ENCODE data around the gene YTHDF1.
A peak's percentile ranks its signal among the peaks of the same experiment; 100 is the strongest.
"Not testable (repeated sequence)": the region's sequence is repeated elsewhere in the genome, so short reads cannot be mapped to it uniquely, and the experiment has no call there.

YTHDF1 gene

DNA sequence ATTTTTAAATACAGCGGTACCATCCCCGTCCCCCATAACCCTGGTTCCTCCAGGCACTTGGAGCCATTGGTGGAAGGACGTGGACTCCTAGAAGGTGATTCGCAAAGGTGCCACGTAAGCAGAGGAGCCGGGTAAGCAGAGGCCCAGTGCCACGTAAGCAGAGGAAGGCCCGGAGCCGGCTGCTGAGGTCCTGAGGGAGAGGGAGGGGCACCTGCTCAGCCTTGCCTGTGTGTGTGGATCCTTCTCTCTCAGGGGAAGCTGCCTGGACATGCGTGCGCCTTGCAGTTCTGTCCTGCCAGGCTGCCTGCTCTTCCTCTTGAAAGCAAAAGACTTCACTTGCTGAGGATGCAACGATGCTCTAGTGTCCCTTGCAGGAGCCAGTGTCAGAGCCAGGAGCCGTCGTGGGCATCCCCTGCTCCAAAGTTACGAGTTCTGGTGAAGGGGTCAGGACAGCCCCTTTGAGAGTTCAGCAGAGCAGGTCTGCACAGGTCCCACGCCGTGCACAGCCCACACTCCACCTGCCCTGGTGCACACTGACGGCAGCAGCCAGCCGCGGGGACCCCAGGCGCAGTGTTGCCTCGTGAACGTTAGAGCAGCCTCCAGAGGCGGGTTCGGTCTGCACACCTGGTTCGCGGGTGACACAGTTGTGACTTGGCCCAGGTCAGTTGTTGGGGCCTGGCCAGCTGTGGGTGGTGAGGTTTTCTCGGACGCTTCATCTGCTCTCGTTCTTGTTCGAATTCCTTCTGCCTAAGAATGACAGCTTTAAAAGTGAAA is 40.2 kb upstream of the YTHDF1 start:
- H3K36me3 ChIP-seq (ENCODE audit: control insufficient read depth in 1 of 2, insufficient read depth in 2 of 2, low read length in 2 of 2) = no peaks in the 10 kb centered on the region
- peaks cover 0 to 14% of the 10 kb centered on the region in 2 donors for H3K4me1 ChIP-seq (ENCODE audit: control insufficient read depth in 1 of 2, insufficient read depth in 2 of 2, low read length in 2 of 2)
- H3K4me3 ChIP-seq (ENCODE audit: low read depth in 1 of 2, low read length in 2 of 2) = no peak overlapping the region
- peaks cover 8% of the 10 kb centered on the region for H3K27me3 ChIP-seq (ENCODE audit: low read depth, low read length)
- no peak overlapping the region for H3K27ac ChIP-seq (ENCODE audit: low read length)
- no peaks in the 10 kb centered on the region for H3K9me3 ChIP-seq (ENCODE audit: control insufficient read depth in 1 of 2, low read length in 2 of 2)

DNA sequence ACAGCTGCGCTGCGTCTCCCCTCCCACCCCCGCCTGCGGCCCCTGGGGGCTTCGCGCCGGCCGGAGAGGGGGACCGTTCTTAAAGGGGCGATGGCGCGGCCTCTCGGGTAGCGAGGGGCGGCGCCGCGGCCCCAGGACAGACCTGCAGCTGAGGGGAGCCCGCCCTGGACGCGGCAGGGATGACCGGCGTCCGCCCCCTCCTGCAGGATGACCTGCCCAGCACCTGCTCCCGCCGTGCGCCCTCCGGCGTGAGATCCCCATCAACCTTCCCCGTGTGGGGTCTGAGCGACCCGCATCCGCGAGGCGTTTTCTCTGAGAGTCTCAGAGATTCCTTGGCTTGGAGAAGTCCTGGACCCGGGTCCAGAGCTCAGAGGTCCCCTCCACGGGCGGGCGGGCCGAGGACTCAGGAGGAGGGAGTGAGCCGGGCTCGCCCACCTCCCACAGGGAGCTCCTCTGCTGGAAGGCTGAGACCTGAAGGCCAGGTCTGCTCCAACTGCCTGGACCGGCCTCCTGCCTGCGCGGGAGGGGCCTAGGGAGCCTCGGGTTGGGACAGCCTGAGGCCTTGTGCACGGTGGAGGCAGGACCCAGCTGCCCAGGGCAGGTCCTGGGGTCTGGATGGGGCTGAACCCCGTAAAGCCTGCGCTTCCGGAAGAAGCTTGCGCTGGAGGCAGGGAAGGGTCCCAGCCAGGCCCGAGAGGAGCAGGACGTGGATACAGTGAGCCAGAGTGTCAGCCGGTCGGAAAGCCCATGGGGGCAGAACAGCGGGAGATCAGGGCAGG is 38.9 kb upstream of the YTHDF1 start:
- no peak overlapping the region for H3K27ac ChIP-seq (ENCODE audit: low read length)
- H3K4me3 ChIP-seq (ENCODE audit: low read depth in 1 of 2, low read length in 2 of 2) = no peak overlapping the region
- peaks cover 0 to 14% of the 10 kb centered on the region in 2 donors for H3K4me1 ChIP-seq (ENCODE audit: control insufficient read depth in 1 of 2, insufficient read depth in 2 of 2, low read length in 2 of 2)
- H3K9me3 ChIP-seq (ENCODE audit: control insufficient read depth in 1 of 2, low read length in 2 of 2) = no peaks in the 10 kb centered on the region
- no peaks in the 10 kb centered on the region for H3K36me3 ChIP-seq (ENCODE audit: control insufficient read depth in 1 of 2, insufficient read depth in 2 of 2, low read length in 2 of 2)
- peaks cover 8% of the 10 kb centered on the region for H3K27me3 ChIP-seq (ENCODE audit: low read depth, low read length)

DNA sequence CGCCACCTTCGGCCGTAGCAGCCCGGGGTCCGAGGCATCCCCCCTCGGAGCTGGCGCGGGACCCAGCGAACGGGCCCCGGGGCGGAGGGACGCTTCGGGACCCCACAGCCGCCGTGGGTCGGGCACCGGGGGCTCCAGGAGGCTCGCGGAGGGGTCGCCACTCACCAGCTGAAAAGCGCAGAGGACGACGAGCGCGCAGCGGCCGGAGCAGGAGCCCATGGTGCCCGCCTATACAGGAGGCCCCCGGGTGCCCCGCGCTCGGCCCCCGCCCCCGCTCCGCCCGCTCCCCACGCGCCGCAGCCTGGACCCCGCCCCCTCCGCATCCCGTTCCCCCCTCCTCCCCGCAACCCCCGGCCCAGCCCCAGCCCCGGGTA is 38.3 kb upstream of the YTHDF1 start, which contains the start of gene NKAIN4:
NKAIN4 (minus strand) TSS at position 232 of the 374 bp plus-strand sequence; CDS start at position 219, 13 bp downstream.
- Histone ChIP-seq H3K4me1 (ENCODE audit: control insufficient read depth in 1 of 2, insufficient read depth in 2 of 2, low read length in 2 of 2) (peaks cover 0 to 14% of the 10 kb centered on the region in 2 donors), H3K27ac (ENCODE audit: low read length) (no peak within 1 kb of the TSS), H3K9me3 (ENCODE audit: control insufficient read depth in 1 of 2, low read length in 2 of 2) (no peaks in the 10 kb centered on the region), H3K27me3 (ENCODE audit: low read depth, low read length) (peaks cover 8% of the 10 kb centered on the region), H3K4me3 (ENCODE audit: low read depth in 1 of 2, low read length in 2 of 2) (peak within 1 kb of the TSS in 1 of 2 donors; percentile 42), H3K36me3 (ENCODE audit: control insufficient read depth in 1 of 2, insufficient read depth in 2 of 2, low read length in 2 of 2) (no peaks in the 10 kb centered on the region)

DNA sequence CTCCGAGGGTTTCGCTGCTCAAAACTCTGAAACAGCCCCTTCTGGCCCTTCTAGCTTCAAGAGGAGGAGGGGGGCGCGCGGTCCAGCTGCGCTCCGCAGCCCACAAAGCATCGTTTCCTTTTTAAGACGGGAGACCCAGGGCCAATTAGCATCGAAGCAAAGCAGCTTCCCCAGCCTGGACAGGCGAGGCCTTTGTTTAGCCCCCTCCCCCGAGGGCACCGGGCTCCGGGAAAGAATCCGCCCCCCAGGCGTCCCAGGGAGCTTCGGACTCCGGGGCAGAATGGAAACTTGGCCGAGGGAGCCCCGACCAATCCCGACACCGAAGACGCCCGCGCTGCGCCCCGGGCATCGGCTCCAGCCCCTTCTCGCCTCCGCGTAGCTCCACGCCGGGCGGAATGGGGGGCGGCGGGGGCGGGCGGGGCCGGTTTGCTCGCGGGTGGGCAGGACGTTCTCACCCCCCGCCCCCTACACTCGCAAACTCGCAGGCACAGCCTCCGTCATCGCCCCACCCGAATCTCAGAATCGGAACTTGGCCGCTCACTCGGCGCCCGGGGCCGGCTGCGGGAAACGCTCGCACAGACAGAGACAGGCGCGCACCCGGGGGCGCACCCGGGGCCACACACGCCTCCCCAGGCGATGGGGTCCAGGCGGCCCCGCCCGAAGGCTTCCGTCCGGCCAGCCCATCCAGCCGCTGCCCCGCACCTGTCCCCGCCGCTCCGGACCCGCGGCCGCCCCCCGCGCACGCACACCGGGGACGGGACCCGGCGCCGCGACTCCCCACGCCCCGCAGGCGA is 37.7 kb upstream of the YTHDF1 start:
- Histone ChIP-seq H3K9me3 (ENCODE audit: control insufficient read depth in 1 of 2, low read length in 2 of 2) (no peaks in the 10 kb centered on the region), H3K4me1 (ENCODE audit: control insufficient read depth in 1 of 2, insufficient read depth in 2 of 2, low read length in 2 of 2) (peaks cover 0 to 14% of the 10 kb centered on the region in 2 donors), H3K36me3 (ENCODE audit: control insufficient read depth in 1 of 2, insufficient read depth in 2 of 2, low read length in 2 of 2) (no peaks in the 10 kb centered on the region), H3K27me3 (ENCODE audit: low read depth, low read length) (peaks cover 8% of the 10 kb centered on the region), H3K27ac (ENCODE audit: low read length) (no peak overlapping the region), H3K4me3 (ENCODE audit: low read depth in 1 of 2, low read length in 2 of 2) (peak overlapping the region in 1 of 2 donors; percentile 42)

DNA sequence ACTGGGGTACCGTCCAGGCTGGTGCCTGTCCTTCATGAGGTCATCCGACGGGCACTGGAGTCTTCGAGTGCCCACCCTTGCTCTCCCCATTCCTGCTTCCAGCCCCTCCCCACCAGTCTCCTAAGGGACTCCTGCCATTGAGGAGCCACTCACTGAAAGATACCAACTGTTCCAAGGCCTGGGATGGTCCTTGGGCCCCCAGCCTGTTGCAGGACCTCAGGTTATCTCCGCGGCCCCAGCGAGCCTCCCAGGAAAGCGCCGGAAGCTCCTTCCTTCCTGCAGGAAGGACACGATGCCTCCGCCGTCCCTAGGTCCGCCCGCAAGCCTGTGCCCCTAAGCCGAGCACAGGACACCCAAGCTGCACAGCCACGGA is 37.1 kb upstream of the YTHDF1 start:
- Histone ChIP-seq H3K27ac (ENCODE audit: low read length) (no peak overlapping the region), H3K4me1 (ENCODE audit: control insufficient read depth in 1 of 2, insufficient read depth in 2 of 2, low read length in 2 of 2) (peaks cover 0 to 14% of the 10 kb centered on the region in 2 donors), H3K9me3 (ENCODE audit: control insufficient read depth in 1 of 2, low read length in 2 of 2) (no peaks in the 10 kb centered on the region), H3K4me3 (ENCODE audit: low read depth in 1 of 2, low read length in 2 of 2) (peak overlapping the region in 1 of 2 donors; percentile 40), H3K36me3 (ENCODE audit: control insufficient read depth in 1 of 2, insufficient read depth in 2 of 2, low read length in 2 of 2) (no peaks in the 10 kb centered on the region), H3K27me3 (ENCODE audit: low read depth, low read length) (peaks cover 8% of the 10 kb centered on the region)

DNA sequence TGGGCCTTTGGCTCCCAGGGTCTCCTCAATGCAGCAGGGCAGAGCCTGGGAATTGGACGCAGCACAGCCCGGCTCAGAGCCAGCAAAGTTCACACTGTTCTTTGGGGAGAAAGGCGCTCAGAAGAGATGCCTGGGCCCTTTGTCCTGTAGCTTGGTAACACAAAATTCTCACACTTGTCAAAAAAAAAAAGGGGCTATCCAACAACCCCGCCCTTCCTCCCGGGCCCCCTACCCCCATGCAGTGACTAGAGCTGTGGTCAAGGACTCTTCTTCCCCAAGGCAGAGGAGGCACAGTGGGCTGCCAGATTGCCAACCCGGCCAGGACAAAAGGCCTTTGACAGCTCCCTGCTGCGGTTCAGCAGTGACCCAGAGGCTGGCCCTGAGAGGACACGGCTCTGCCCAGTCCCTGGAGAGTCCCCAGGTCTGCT is 36.4 kb upstream of the YTHDF1 start:
- no peaks in the 10 kb centered on the region for H3K9me3 ChIP-seq (ENCODE audit: control insufficient read depth in 1 of 2, low read length in 2 of 2)
- H3K4me1 ChIP-seq (ENCODE audit: control insufficient read depth in 1 of 2, insufficient read depth in 2 of 2, low read length in 2 of 2) = peaks cover 0 to 14% of the 10 kb centered on the region in 2 donors

DNA sequence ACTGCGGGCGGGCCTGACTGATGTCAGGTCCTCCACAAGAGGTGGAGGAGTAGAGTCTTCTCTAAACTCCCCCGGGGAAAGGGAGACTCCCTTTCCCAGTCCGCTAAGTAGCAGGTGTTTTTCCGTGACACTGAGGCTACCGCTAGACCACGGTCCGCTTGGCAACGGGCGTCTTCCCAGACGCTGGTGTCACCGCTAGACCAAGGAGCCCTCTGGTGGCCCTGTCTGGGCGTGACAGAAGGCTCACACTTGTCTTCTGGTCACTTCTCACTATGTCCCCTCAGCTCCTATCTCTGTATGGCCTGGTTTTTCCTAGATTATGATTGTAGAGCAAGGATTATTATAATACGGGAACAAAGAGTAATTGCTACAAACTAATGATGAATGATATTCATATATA is 35.4 kb upstream of the YTHDF1 start:
- peaks cover 0 to 14% of the 10 kb centered on the region in 2 donors for H3K4me1 ChIP-seq (ENCODE audit: control insufficient read depth in 1 of 2, insufficient read depth in 2 of 2, low read length in 2 of 2)

More for the DNA sequence above, 36.4 kb upstream of the YTHDF1 start:
- peaks cover 9% of the 10 kb centered on the region for H3K27me3 ChIP-seq (ENCODE audit: low read depth, low read length)
- H3K4me3 ChIP-seq (ENCODE audit: low read depth in 1 of 2, low read length in 2 of 2) = no peak overlapping the region
- H3K36me3 ChIP-seq (ENCODE audit: control insufficient read depth in 1 of 2, insufficient read depth in 2 of 2, low read length in 2 of 2) = no peaks in the 10 kb centered on the region
- no peak overlapping the region for H3K27ac ChIP-seq (ENCODE audit: low read length)

DNA sequence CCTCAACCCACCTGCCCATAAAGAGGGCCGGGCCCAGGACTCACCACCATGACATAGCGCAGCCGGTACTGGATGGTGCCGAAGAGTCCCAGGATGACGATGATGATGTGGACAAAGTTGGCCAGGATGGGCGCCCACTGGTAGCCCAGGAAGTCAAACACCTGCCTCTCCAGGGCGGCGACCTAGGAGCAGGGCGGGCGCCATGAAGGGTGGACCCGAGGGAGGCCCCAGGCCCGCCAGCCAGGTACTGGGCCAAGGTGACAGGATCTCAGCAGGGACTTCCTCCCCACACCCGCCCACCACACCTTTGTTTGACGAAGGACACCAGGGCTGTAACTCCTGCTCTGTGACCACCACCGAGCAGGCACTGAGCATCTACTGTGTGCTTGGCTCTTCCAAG is 34.0 kb upstream of the YTHDF1 start:
- Histone ChIP-seq H3K9me3 (ENCODE audit: control insufficient read depth in 1 of 2, low read length in 2 of 2) (no peaks in the 10 kb centered on the region), H3K4me3 (ENCODE audit: low read depth in 1 of 2, low read length in 2 of 2) (no peak overlapping the region), H3K36me3 (ENCODE audit: control insufficient read depth in 1 of 2, insufficient read depth in 2 of 2, low read length in 2 of 2) (no peaks in the 10 kb centered on the region), H3K27me3 (ENCODE audit: low read depth, low read length) (peaks cover 9% of the 10 kb centered on the region), H3K27ac (ENCODE audit: low read length) (no peak overlapping the region), H3K4me1 (ENCODE audit: control insufficient read depth in 1 of 2, insufficient read depth in 2 of 2, low read length in 2 of 2) (peaks cover 0 to 14% of the 10 kb centered on the region in 2 donors)

More for the DNA sequence above, 35.4 kb upstream of the YTHDF1 start:
- not testable (repeated sequence) for H3K9me3 ChIP-seq (ENCODE audit: control insufficient read depth in 1 of 2, low read length in 2 of 2); H3K36me3 ChIP-seq (ENCODE audit: control insufficient read depth in 1 of 2, insufficient read depth in 2 of 2, low read length in 2 of 2); H3K27ac ChIP-seq (ENCODE audit: low read length); H3K4me3 ChIP-seq (ENCODE audit: low read depth in 1 of 2, low read length in 2 of 2)
- peaks cover 14% of the 10 kb centered on the region for H3K27me3 ChIP-seq (ENCODE audit: low read depth, low read length)

DNA sequence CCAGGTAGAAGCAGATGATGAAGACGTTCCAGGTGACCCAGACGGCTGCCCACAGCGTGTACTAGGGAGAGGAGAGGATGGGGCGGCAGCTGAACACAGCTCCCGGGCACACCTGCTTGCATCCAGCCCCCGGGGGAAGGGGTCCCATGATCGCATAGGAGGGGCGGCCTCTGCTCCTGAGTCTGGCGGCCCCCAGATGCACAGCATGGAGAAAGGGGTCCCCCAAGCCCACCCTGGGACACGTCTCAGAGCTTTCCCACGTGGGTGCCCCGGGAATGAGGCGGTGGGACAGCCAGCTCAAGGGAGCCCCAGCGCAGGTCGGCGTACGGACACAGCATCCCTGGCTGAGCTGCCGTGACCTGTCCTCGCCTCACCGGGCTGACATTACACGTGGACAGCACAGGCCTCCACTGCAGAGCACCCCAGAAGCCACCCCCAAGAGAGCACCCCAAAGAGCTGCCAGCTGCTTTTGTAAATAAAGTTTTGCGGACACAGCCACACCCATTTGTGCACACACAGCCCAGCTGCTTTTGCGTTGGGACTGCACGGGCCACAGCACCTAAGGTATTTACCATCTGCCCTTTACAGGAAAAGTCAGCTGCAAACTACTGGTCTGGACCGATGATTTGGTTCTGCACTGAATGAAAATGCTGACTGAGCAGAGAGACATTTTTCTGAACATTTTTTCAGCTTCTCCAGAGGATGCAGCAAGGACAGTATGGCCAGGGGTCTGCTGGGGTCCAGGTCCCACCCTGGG is 33.1 kb upstream of the YTHDF1 start:
- no peaks in the 10 kb centered on the region for H3K9me3 ChIP-seq (ENCODE audit: control insufficient read depth in 1 of 2, low read length in 2 of 2)
- H3K27me3 ChIP-seq (ENCODE audit: low read depth, low read length) = peaks cover 6% of the 10 kb centered on the region
- no peak overlapping the region for H3K27ac ChIP-seq (ENCODE audit: low read length)
- no peak overlapping the region for H3K4me3 ChIP-seq (ENCODE audit: low read depth in 1 of 2, low read length in 2 of 2)
- peaks cover 0 to 8% of the 10 kb centered on the region in 2 donors for H3K4me1 ChIP-seq (ENCODE audit: control insufficient read depth in 1 of 2, insufficient read depth in 2 of 2, low read length in 2 of 2)
- no peaks in the 10 kb centered on the region for H3K36me3 ChIP-seq (ENCODE audit: control insufficient read depth in 1 of 2, insufficient read depth in 2 of 2, low read length in 2 of 2)

DNA sequence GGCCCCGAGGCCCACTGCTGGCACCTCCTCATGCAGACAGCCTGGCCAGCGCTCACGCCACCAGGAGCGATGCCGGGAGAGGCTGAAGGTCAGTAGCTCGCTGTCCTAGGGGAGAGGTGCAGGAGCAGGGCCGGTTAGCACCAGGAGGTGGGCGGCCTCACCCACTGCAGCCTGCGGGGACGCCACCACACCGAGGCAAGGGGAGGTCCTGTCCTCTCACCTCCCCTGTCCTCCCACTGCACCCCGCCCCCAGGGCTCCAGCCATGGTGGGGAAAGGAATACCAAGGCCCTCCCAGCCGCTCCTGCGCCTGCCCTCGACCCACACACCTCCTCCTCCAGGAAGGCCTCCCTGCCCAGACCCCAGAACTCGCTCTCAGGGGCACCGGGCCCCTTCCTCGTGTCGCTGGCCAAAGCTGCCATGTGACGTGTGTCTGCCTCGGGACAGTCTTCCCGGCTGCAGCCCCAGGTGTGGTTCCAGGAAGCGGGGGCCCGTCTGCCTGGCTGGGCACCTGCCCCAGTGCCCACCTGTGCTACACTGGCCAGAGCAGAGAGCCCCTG is 31.8 kb upstream of the YTHDF1 start:
- Histone ChIP-seq H3K4me3 (ENCODE audit: low read depth in 1 of 2, low read length in 2 of 2) (no peak overlapping the region), H3K4me1 (ENCODE audit: control insufficient read depth in 1 of 2, insufficient read depth in 2 of 2, low read length in 2 of 2) (no peaks in the 10 kb centered on the region), H3K9me3 (ENCODE audit: control insufficient read depth in 1 of 2, low read length in 2 of 2) (no peaks in the 10 kb centered on the region), H3K27me3 (ENCODE audit: low read depth, low read length) (peaks cover 6% of the 10 kb centered on the region), H3K36me3 (ENCODE audit: control insufficient read depth in 1 of 2, insufficient read depth in 2 of 2, low read length in 2 of 2) (no peaks in the 10 kb centered on the region), H3K27ac (ENCODE audit: low read length) (no peak overlapping the region)

Measured in muscle layer of duodenum (tissue), 2 donors.